ENCODE measurements around the gene NCAM1. TPM values are rescaled to one million over a fixed set of nuclear protein-coding genes. Genes with fewer than 3 reads are reported as not detected.

Gene NCAM1
- total and polyA plus RNA-seq, 5 experiments from 2014 or later, result 0.08 to 0.98 (median 0.60) TPM; not detected in 2

GRCh38 chr11:113112307-113112706 lies 151.1 kb downstream of the NCAM1 start:
- ATAC-seq, result no peak

GRCh38 chr11:113113801-113114704 lies 152.8 kb downstream of the NCAM1 start:
- Mint-ChIP-seq H3K27ac (no peak overlapping the region), H3K9me3 (no peaks in the 10 kb centered on the region), H3K4me3 (no peak overlapping the region)

More at GRCh38 chr11:113112307-113112706, 151.1 kb downstream of the NCAM1 start:
- no peak overlapping the region for H3K4me3 Mint-ChIP-seq
- no peaks in the 10 kb centered on the region for H3K36me3 Mint-ChIP-seq
- no peak for DNase-seq
- H3K9me3 Mint-ChIP-seq, result no peaks in the 10 kb centered on the region
- POLR2A ChIA-PET, result no interaction called here
- H3K27me3 Mint-ChIP-seq, result peaks cover 2 to 31% (median 6%) of the 10 kb centered on the region in 5 donors
- H3K27ac Mint-ChIP-seq, result no peak overlapping the region
- H3K4me1 Mint-ChIP-seq, result no peaks in the 10 kb centered on the region

GRCh38 chr11:113114705-113115027 lies 153.4 kb downstream of the NCAM1 start:
- Mint-ChIP-seq H3K27me3 (peaks cover 2 to 24% (median 6%) of the 10 kb centered on the region in 5 donors), H3K27ac (no peak overlapping the region), H3K9me3 (no peaks in the 10 kb centered on the region), H3K4me3 (no peak overlapping the region), H3K4me1 (no peaks in the 10 kb centered on the region), H3K36me3 (no peaks in the 10 kb centered on the region)
- POLR2A ChIA-PET, result no interaction called here
- DNase-seq, result no peak
- ATAC-seq, result no peak

More at GRCh38 chr11:113113801-113114704, 152.8 kb downstream of the NCAM1 start:
- DNase-seq, result no peak
- ATAC-seq, result no peak
- Mint-ChIP-seq H3K36me3 (no peaks in the 10 kb centered on the region), H3K27me3 (peaks cover 2 to 31% (median 6%) of the 10 kb centered on the region in 5 donors), H3K4me1 (no peaks in the 10 kb centered on the region)
- POLR2A ChIA-PET, result no interaction called here

GRCh38 chr11:113118104-113118503 lies 156.9 kb downstream of the NCAM1 start:
- peaks cover 2 to 21% (median 7%) of the 10 kb centered on the region in 5 donors for H3K27me3 Mint-ChIP-seq
- no peak for DNase-seq

GRCh38 chr11:113119074-113119473 lies 157.9 kb downstream of the NCAM1 start:
- ATAC-seq (no peak), DNase-seq (no peak)
- Mint-ChIP-seq H3K36me3 (no peaks in the 10 kb centered on the region), H3K9me3 (peaks cover 0 to 3% (median 0%) of the 10 kb centered on the region in 9 donors), H3K27ac (no peak overlapping the region), H3K4me1 (no peaks in the 10 kb centered on the region), H3K4me3 (no peak overlapping the region), H3K27me3 (peaks cover 2 to 23% (median 6%) of the 10 kb centered on the region in 5 donors)
- POLR2A ChIA-PET, result no interaction called here

More at GRCh38 chr11:113118104-113118503, 156.9 kb downstream of the NCAM1 start:
- no peaks in the 10 kb centered on the region for H3K36me3 Mint-ChIP-seq
- no peak for ATAC-seq
- H3K27ac Mint-ChIP-seq, result no peak overlapping the region
- H3K4me3 Mint-ChIP-seq, result no peak overlapping the region
- H3K4me1 Mint-ChIP-seq, result no peaks in the 10 kb centered on the region
- H3K9me3 Mint-ChIP-seq, result peaks cover 0 to 3% (median 0%) of the 10 kb centered on the region in 9 donors
- POLR2A ChIA-PET, result no interaction called here

GRCh38 chr11:113119966-113120736 lies 158.9 kb downstream of the NCAM1 start:
- H3K27ac Mint-ChIP-seq, result no peak overlapping the region
- no peak for DNase-seq
- H3K36me3 Mint-ChIP-seq, result no peaks in the 10 kb centered on the region
- POLR2A ChIA-PET, result no interaction called here
- H3K4me3 Mint-ChIP-seq, result no peak overlapping the region
- peaks cover 2 to 14% (median 6%) of the 10 kb centered on the region in 5 donors for H3K27me3 Mint-ChIP-seq
- peaks cover 0 to 3% (median 0%) of the 10 kb centered on the region in 9 donors for H3K9me3 Mint-ChIP-seq
- no peak for ATAC-seq
- no peaks in the 10 kb centered on the region for H3K4me1 Mint-ChIP-seq

- POLR2A ChIA-PET, result no interaction called here
These were observed 160.5 kb downstream of the NCAM1 start for GRCh38 chr11:113121746-113122145.

GRCh38 chr11:113124006-113124405 lies 162.8 kb downstream of the NCAM1 start:
- no peak overlapping the region for H3K4me3 Mint-ChIP-seq
- peaks cover 0 to 9% (median 6%) of the 10 kb centered on the region in 5 donors for H3K27me3 Mint-ChIP-seq
- no peak for ATAC-seq
- no peak overlapping the region for H3K27ac Mint-ChIP-seq
- DNase-seq, result no peak
- H3K4me1 Mint-ChIP-seq, result no peaks in the 10 kb centered on the region
- no peaks in the 10 kb centered on the region for H3K36me3 Mint-ChIP-seq
- POLR2A ChIA-PET, result no interaction called here
- peaks cover 0 to 3% (median 0%) of the 10 kb centered on the region in 9 donors for H3K9me3 Mint-ChIP-seq

More at GRCh38 chr11:113121746-113122145, 160.5 kb downstream of the NCAM1 start:
- no peaks in the 10 kb centered on the region for H3K36me3 Mint-ChIP-seq
- no peaks in the 10 kb centered on the region for H3K4me1 Mint-ChIP-seq
- no peak overlapping the region for H3K4me3 Mint-ChIP-seq
- H3K27me3 Mint-ChIP-seq, result peaks cover 0 to 13% (median 6%) of the 10 kb centered on the region in 5 donors
- H3K9me3 Mint-ChIP-seq, result peaks cover 0 to 3% (median 0%) of the 10 kb centered on the region in 9 donors
- H3K27ac Mint-ChIP-seq, result no peak overlapping the region
- ATAC-seq (no peak), DNase-seq (no peak)

GRCh38 chr11:113124578-113124977 lies 163.4 kb downstream of the NCAM1 start:
- no peak overlapping the region for H3K4me3 Mint-ChIP-seq
- H3K9me3 Mint-ChIP-seq, result peaks cover 0 to 3% (median 0%) of the 10 kb centered on the region in 9 donors
- POLR2A ChIA-PET, result no interaction called here
- DNase-seq, result no peak
- no peak for ATAC-seq
- no peak overlapping the region for H3K27ac Mint-ChIP-seq
- H3K4me1 Mint-ChIP-seq, result no peaks in the 10 kb centered on the region
- no peaks in the 10 kb centered on the region for H3K36me3 Mint-ChIP-seq
- peaks cover 0 to 9% (median 6%) of the 10 kb centered on the region in 5 donors for H3K27me3 Mint-ChIP-seq

GRCh38 chr11:113129261-113129992 lies 168.2 kb downstream of the NCAM1 start:
- POLR2A ChIA-PET, result no interaction called here
- H3K27me3 Mint-ChIP-seq, result peaks cover 0 to 6% (median 2%) of the 10 kb centered on the region in 5 donors

GRCh38 chr11:113131036-113131775 lies 170.0 kb downstream of the NCAM1 start:
- DNase-seq (no peak), ATAC-seq (no peak)
- no peaks in the 10 kb centered on the region for H3K9me3 Mint-ChIP-seq
- H3K4me3 Mint-ChIP-seq, result no peak overlapping the region
- H3K27me3 Mint-ChIP-seq, result peaks cover 4 to 23% (median 13%) of the 10 kb centered on the region in 5 donors
- no peak overlapping the region for H3K27ac Mint-ChIP-seq
- H3K36me3 Mint-ChIP-seq, result no peaks in the 10 kb centered on the region
- no peaks in the 10 kb centered on the region for H3K4me1 Mint-ChIP-seq
- POLR2A ChIA-PET, result no interaction called here

More at GRCh38 chr11:113129261-113129992, 168.2 kb downstream of the NCAM1 start:
- no peaks in the 10 kb centered on the region for H3K9me3 Mint-ChIP-seq
- no peaks in the 10 kb centered on the region for H3K36me3 Mint-ChIP-seq
- H3K27ac Mint-ChIP-seq, result no peak overlapping the region
- DNase-seq (no peak), ATAC-seq (no peak)
- no peaks in the 10 kb centered on the region for H3K4me1 Mint-ChIP-seq
- H3K4me3 Mint-ChIP-seq, result no peak overlapping the region

GRCh38 chr11:113133071-113133470 lies 171.9 kb downstream of the NCAM1 start:
- Mint-ChIP-seq H3K4me1 (no peaks in the 10 kb centered on the region), H3K9me3 (no peaks in the 10 kb centered on the region), H3K27ac (no peak overlapping the region), H3K27me3 (peaks cover 12 to 42% (median 24%) of the 10 kb centered on the region in 5 donors), H3K4me3 (no peak overlapping the region), H3K36me3 (no peaks in the 10 kb centered on the region)
- DNase-seq, result no peak
- POLR2A ChIA-PET, result no interaction called here
- no peak for ATAC-seq

All from naive thymus-derived CD8-positive, alpha-beta T cell (primary cell).